DOHH2 (cell line): ENCODE data around the gene ANKRD60.

ENCODE experiments used
- H3F3A ChIP-seq: fragments of 200-600 bp; sonication (generic), shearing (Covaris generic); 2 replicates; pipeline ENCODE4 v1.6.0; 2016; ENCODE audit warnings: antibody characterized with exemption, mild to moderate bottlenecking; ENCODE audit not compliant: control insufficient read depth, insufficient read depth
- H3K27ac ChIP-seq: fragments of 200-600 bp; sonication (generic); 2 replicates; pipeline ENCODE4 v1.5.1; 2014; ENCODE audit warnings: low read depth, mild to moderate bottlenecking, low read length, moderate library complexity
- H3K27me3 ChIP-seq: fragments of 200-600 bp; sonication (generic); 2 replicates; pipeline ENCODE4 v1.6.1; 2014; ENCODE audit warnings: mild to moderate bottlenecking, low read length, mixed read lengths; ENCODE audit not compliant: control insufficient read depth
- H3K36me3 ChIP-seq: fragments of 200-600 bp; sonication (generic); 2 replicates; pipeline ENCODE4 v1.6.1; 2014; ENCODE audit warnings: mild to moderate bottlenecking, low read length, moderate library complexity, mixed read lengths; ENCODE audit not compliant: control insufficient read depth
- H3K4me1 ChIP-seq: fragments of 200-600 bp; sonication (generic); 2 replicates; pipeline ENCODE4 v1.6.1; 2014; ENCODE audit warnings: mild to moderate bottlenecking, low read length, mixed read lengths; ENCODE audit not compliant: control insufficient read depth
- H3K4me2 ChIP-seq: fragments of 200-600 bp; sonication (generic); 2 replicates; pipeline ENCODE4 v1.6.0; 2014; ENCODE audit warnings: mild to moderate bottlenecking, low read length, moderate library complexity
- H3K4me3 ChIP-seq: fragments of 200-600 bp; sonication (generic); 2 replicates; pipeline ENCODE4 v1.5.1; 2014; ENCODE audit warnings: mild to moderate bottlenecking, low read length, mixed read lengths
- H3K79me2 ChIP-seq: fragments of 200-600 bp; sonication (generic); 2 replicates; pipeline ENCODE4 v1.6.1; 2014; ENCODE audit warnings: mild to moderate bottlenecking, low read length, mixed read lengths; ENCODE audit not compliant: control insufficient read depth
- H3K9me2 ChIP-seq: fragments of 200-600 bp; sonication (generic); replicated peaks from 2 replicates; pipeline ENCODE4 v1.6.1; 2014; ENCODE audit warnings: mild to moderate bottlenecking, low read length, mixed read lengths; ENCODE audit not compliant: control insufficient read depth
- H3K9me3 ChIP-seq: fragments of 200-600 bp; sonication (generic); 2 replicates; pipeline ENCODE4 v1.6.1; 2014; ENCODE audit warnings: antibody characterized with exemption, low read length, mixed read lengths; ENCODE audit not compliant: control insufficient read depth, insufficient read depth
- H4K20me1 ChIP-seq: fragments of 200-600 bp; sonication (generic); 2 replicates; pipeline ENCODE4 v1.6.0; 2014; ENCODE audit warnings: low read depth, mild to moderate bottlenecking, antibody characterized with exemption, low read length, moderate library complexity; ENCODE audit not compliant: control insufficient read depth, insufficient read depth
- CTCF ChIP-seq: fragments of 200-600 bp; sonication (generic); IDR thresholded peaks from one replicate; pipeline ENCODE4 v1.5.1; 2014; ENCODE audit warnings: antibody characterized with exemption, mild to moderate bottlenecking, low read depth, low read length; ENCODE audit not compliant: poor library complexity, severe bottlenecking
- EZH2phosphoT487 ChIP-seq: fragments of 200-600 bp; sonication (generic); IDR thresholded peaks from 2 replicates; pipeline ENCODE4 v1.6.1; 2017; ENCODE audit warnings: borderline replicate concordance, mild to moderate bottlenecking, antibody characterized with exemption, low read length, moderate library complexity, mixed read lengths

ANKRD60 gene

GRCh38 chr20:58174708-58175280 is 53.7 kb downstream of the ANKRD60 start:
- Histone ChIP-seq H3F3A (no peaks in the 10 kb centered on the region), H3K79me2 (no peaks in the 10 kb centered on the region), H3K36me3 (no peaks in the 10 kb centered on the region), H3K4me1 (peaks cover 7% of the 10 kb centered on the region), H3K4me2 (no peak overlapping the region), H3K27me3 (peaks cover 27% of the 10 kb centered on the region), H3K9me2 (no peaks in the 10 kb centered on the region), H3K4me3 (no peak overlapping the region), H3K9me3 (no peaks in the 10 kb centered on the region), H3K27ac (no peak overlapping the region), H4K20me1 (no peaks in the 10 kb centered on the region)
- TF ChIP-seq CTCF = no peak
- no peak for TF ChIP-seq EZH2phosphoT487

- Histone ChIP-seq H3F3A (no peaks in the 10 kb centered on the region), H3K27me3 (peaks cover 21% of the 10 kb centered on the region), H3K27ac (no peak overlapping the region), H3K4me2 (no peak overlapping the region), H3K79me2 (no peaks in the 10 kb centered on the region), H3K4me1 (peaks cover under 1% of the 10 kb centered on the region), H3K9me3 (no peaks in the 10 kb centered on the region), H3K9me2 (no peaks in the 10 kb centered on the region), H4K20me1 (no peaks in the 10 kb centered on the region), H3K4me3 (no peak overlapping the region), H3K36me3 (no peaks in the 10 kb centered on the region)
- TF ChIP-seq CTCF (no peak), EZH2phosphoT487 (no peak)
Observed at GRCh38 chr20:58173930-58174707, 54.3 kb downstream of the ANKRD60 start.

- H3K9me3 ChIP-seq = no peaks in the 10 kb centered on the region
- H3K27me3 ChIP-seq = peaks cover 14% of the 10 kb centered on the region
- no peaks in the 10 kb centered on the region for H3F3A ChIP-seq
- no peak overlapping the region for H3K27ac ChIP-seq
- no peaks in the 10 kb centered on the region for H4K20me1 ChIP-seq
- TF ChIP-seq EZH2phosphoT487 (no peak), CTCF (no peak)
- H3K79me2 ChIP-seq = no peaks in the 10 kb centered on the region
- no peaks in the 10 kb centered on the region for H3K4me1 ChIP-seq
- H3K4me2 ChIP-seq = no peak overlapping the region
- H3K9me2 ChIP-seq = no peaks in the 10 kb centered on the region
- H3K36me3 ChIP-seq = no peaks in the 10 kb centered on the region
- no peak overlapping the region for H3K4me3 ChIP-seq
Observed at GRCh38 chr20:58173091-58173490, 55.4 kb downstream of the ANKRD60 start.
